Colonic mucosa (tissue), 4 donors: ENCODE data around the gene NUDT1. TPM values are rescaled to one million over a fixed set of nuclear protein-coding genes. Genes with fewer than 3 reads are reported as not detected.

Source experiments
- DNase-seq: peaks from one replicate; pipeline ENCODE4 v3.0.0-alpha.2; 2020
- H3K27ac ChIP-seq: fragments of 200-600 bp; one replicate; pipeline ENCODE4 v1.8.0; 2021
- H3K27me3 ChIP-seq: fragments of 200-600 bp; one replicate; pipeline ENCODE4 v1.8.0; 2021
- H3K36me3 ChIP-seq: fragments of 200-600 bp; one replicate; pipeline ENCODE4 v1.8.0; 2021
- H3K4me1 ChIP-seq: fragments of 200-600 bp; one replicate; pipeline ENCODE4 v1.8.0; 2021; ENCODE audit warnings: mild to moderate bottlenecking
- H3K4me3 ChIP-seq: fragments of 200-600 bp; one replicate; pipeline ENCODE4 v1.8.0; 2021
- H3K9ac ChIP-seq, 2 donors: one replicate each; pipeline ENCODE4 v1.7.0; 2013; ENCODE audit warnings: control low read depth in 2 of 2, low read depth in 2 of 2, low read length in 2 of 2
- H3K9me3 ChIP-seq: fragments of 200-600 bp; one replicate; pipeline ENCODE4 v1.8.0; 2021
- intact Hi-C: fragments of 100-400 bp; cut with DNase I; formaldehyde crosslinking; loops from one replicate; pipeline ENCODE4 v1.14.1; 2022
- total RNA-seq, 2 donors: library from RNA; stranded (reverse); fragmentation: NEBNext Ultra II Directional in 1 of 2; extraction: Animal tissue kit (Norgen Biotek cat#: 25700) in 1 of 2; gene quantifications; one replicate each; pipeline ENCODE4 v1.2.1, GENCODE V29; 2021
- TF ChIP-seq, protein P1 (sequence below): fragments of 200-600 bp; IDR thresholded peaks from one replicate; pipeline ENCODE4 v1.8.0; 2022; ENCODE audit warnings: antibody characterized with exemption, mild to moderate bottlenecking
- donor health status: healthy.
- donor health status: DM: no; HTN: no; CAD: no.
- donor health status: DM: no; HTN: no; CAD: no.

Gene NUDT1
- total RNA-seq, 2 donors from 2014 or later = 15.0 to 51.6 TPM

DNA sequence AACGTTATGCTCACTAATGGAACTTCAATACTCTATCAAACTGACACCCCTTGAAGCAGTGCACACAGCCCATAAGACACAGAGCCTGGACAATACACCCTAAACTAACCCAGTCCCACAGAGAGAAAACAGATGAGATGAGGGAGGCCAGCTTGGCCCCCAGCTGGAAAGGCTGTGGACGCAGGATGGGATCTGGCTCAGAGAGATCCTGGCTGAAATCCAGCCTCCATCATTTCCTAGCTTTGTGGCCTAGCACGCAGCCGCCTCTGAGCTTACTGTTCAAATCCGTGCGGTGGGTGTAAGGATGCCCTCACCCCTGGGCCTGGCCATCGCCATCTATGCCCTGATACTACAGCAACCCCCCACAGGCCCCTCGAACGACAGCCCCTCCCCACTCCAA is 39.5 kb downstream of the NUDT1 start:
- H3K4me3 ChIP-seq = no peak overlapping the region
- TF ChIP-seq, protein P1, sequence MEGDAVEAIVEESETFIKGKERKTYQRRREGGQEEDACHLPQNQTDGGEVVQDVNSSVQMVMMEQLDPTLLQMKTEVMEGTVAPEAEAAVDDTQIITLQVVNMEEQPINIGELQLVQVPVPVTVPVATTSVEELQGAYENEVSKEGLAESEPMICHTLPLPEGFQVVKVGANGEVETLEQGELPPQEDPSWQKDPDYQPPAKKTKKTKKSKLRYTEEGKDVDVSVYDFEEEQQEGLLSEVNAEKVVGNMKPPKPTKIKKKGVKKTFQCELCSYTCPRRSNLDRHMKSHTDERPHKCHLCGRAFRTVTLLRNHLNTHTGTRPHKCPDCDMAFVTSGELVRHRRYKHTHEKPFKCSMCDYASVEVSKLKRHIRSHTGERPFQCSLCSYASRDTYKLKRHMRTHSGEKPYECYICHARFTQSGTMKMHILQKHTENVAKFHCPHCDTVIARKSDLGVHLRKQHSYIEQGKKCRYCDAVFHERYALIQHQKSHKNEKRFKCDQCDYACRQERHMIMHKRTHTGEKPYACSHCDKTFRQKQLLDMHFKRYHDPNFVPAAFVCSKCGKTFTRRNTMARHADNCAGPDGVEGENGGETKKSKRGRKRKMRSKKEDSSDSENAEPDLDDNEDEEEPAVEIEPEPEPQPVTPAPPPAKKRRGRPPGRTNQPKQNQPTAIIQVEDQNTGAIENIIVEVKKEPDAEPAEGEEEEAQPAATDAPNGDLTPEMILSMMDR = no peak
- DNase-seq = no peak
- no peaks in the 10 kb centered on the region for H3K27me3 ChIP-seq
- no peak overlapping the region for H3K27ac ChIP-seq
- no peaks in the 10 kb centered on the region for H3K4me1 ChIP-seq
- intact Hi-C loops = no loop called here
- H3K9me3 ChIP-seq = no peaks in the 10 kb centered on the region
- H3K9ac ChIP-seq = no peak overlapping the region
- H3K36me3 ChIP-seq = no peaks in the 10 kb centered on the region

DNA sequence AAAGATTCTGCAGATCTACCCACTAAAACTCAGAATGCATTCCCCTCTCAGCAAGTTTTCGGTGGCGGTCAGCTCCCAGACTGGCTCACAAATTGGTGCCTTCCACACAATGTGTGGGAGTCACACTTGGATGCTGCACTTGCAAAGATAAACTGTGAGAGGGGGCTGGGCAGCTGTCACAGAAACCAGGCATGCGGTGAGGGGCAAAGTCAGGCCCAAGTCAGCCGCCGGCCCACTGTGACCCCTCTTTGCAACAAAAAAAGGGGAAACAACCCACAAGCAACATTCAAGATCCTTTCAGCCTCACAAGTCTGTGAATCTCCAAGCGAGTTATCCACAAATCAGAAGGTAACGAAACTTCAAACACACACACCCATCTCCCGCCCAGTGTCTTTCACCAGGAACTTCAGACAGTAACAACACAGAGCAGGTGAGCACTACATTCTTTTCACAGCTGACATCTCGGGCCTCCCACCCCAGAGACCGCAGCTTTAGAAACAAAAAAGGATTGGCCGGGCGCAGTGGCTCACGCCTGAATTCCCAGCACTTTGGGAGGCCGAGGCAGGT is 40.2 kb downstream of the NUDT1 start:
- no peaks in the 10 kb centered on the region for H3K4me1 ChIP-seq
- no peak overlapping the region for H3K9ac ChIP-seq
- TF ChIP-seq, protein P1 = no peak
- H3K27ac ChIP-seq = no peak overlapping the region
- H3K4me3 ChIP-seq = no peak overlapping the region
- DNase-seq = no peak
- H3K27me3 ChIP-seq = no peaks in the 10 kb centered on the region
- no peaks in the 10 kb centered on the region for H3K36me3 ChIP-seq
- intact Hi-C loops = no loop called here
- H3K9me3 ChIP-seq = no peaks in the 10 kb centered on the region

DNA sequence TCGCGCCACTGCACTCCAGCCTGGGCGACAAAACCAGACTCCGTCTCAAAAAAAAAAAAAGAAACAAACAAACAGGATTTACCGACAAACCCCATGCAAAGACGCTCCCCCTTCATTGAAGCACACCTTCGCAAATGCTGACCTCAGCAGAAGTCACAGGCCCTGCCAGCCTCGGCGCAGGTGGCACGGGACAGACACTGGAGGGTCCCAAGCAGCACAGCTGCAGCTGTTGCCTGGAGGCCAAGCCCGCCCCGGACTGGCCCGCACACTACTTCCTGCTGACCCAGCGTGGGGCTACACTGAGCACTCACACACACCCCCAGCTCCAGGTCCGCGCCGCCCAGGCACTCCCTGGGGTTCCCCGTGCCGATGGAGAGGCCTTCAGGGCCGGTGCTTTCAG is 41.0 kb downstream of the NUDT1 start:
- no peaks in the 10 kb centered on the region for H3K4me1 ChIP-seq
- no peak for DNase-seq
- H3K27ac ChIP-seq = no peak overlapping the region

DNA sequence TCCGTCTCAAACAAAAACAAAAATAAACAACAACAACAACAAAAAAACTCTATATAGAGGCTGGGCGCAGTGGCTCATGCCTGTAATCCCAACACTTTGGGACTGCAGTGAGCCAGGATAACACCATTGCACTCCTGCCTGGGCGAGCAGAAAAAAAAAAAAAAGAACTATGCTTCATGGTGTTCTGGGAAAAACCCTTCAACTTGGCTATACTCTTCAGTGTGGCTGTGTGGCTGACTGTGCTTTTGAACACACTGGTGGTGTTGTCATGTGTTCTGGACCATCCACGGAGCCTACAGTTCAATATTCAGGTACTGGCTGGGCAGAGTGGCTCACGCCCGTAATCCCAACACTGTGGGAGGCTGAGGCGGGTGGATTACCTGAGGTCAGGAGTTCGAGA is 45.7 kb downstream of the NUDT1 start:
- Histone ChIP-seq H3K9me3 (no peaks in the 10 kb centered on the region), H3K36me3 (no peaks in the 10 kb centered on the region), H3K9ac (no peak overlapping the region), H3K4me3 (no peak overlapping the region), H3K27me3 (no peaks in the 10 kb centered on the region), H3K27ac (no peak overlapping the region), H3K4me1 (no peaks in the 10 kb centered on the region)
- DNase-seq = no peak
- intact Hi-C loops = no loop called here
- TF ChIP-seq, protein P1 = no peak

More for the DNA sequence above, 41.0 kb downstream of the NUDT1 start:
- Histone ChIP-seq H3K27me3 (no peaks in the 10 kb centered on the region), H3K9ac (no peak overlapping the region), H3K36me3 (no peaks in the 10 kb centered on the region), H3K4me3 (no peak overlapping the region), H3K9me3 (no peaks in the 10 kb centered on the region)
- TF ChIP-seq, protein P1 = no peak
- intact Hi-C loops = no loop called here

DNA sequence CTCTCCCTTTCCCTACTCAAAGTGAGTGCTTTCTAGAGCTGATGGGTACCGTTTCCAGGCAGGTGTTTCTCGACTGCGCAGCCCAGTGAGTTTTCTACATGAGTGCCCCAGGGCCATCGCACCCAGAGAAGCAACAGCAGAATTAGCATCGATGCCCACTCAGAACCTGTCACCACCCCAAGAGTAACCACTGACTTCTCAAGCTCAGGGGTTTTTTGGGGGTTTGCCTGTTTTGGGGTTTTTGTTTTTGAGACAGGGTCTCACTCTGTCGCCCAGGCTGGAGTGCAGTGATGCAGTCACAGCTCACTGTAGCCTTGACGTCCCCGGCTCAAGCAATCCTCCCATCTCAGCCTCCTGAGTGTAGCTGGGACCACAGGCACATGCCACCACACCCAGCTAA is 46.5 kb downstream of the NUDT1 start:
- H3K27me3 ChIP-seq = no peaks in the 10 kb centered on the region
- H3K9ac ChIP-seq = no peak overlapping the region
- intact Hi-C loops = no loop called here
- H3K4me1 ChIP-seq = no peaks in the 10 kb centered on the region
- TF ChIP-seq, protein P1 = no peak
- no peak for DNase-seq
- H3K27ac ChIP-seq = no peak overlapping the region
- H3K36me3 ChIP-seq = no peaks in the 10 kb centered on the region
- H3K4me3 ChIP-seq = no peak overlapping the region
- H3K9me3 ChIP-seq = no peaks in the 10 kb centered on the region
